SK-N-SH (cell line): ENCODE measurements around the gene NTMT1. TPM values are rescaled to one million over a fixed set of nuclear protein-coding genes. Genes with fewer than 3 reads are reported as not detected.
A peak's percentile ranks its signal among the peaks of the same experiment; 100 is the strongest.

Experiments used
- CTCF ChIA-PET: fragments of 300-600, 350-600 bp; formaldehyde crosslinking; extraction: SDS; loops from one replicate; lab custom pipeline; 2021; lab: Yijun Ruan, JAX
- POLR2A ChIA-PET: fragments of 350-600 bp; sonication (Branson Sonifier 250); formaldehyde crosslinking; extraction: SDS; loops from one replicate; lab custom pipeline; 2020; ENCODE audit warnings: antibody characterized with exemption, inconsistent platforms; lab: Yijun Ruan, JAX
- DNase-seq: peaks from one replicate; pipeline ENCODE4 v3.0.0; 2012
- H2AFZ ChIP-seq: fragments of 200-600 bp; sonication (generic); 2 replicates; pipeline ENCODE4 v1.8.1; 2016; ENCODE audit warnings: antibody characterized with exemption, mild to moderate bottlenecking, low read depth
- H3F3A ChIP-seq: fragments of 200-600 bp; sonication (generic); replicated peaks from 2 replicates; pipeline ENCODE3; 2016; ENCODE audit warnings: antibody characterized with exemption, mild to moderate bottlenecking; ENCODE audit not compliant: insufficient read depth
- H3K27ac ChIP-seq, 2 experiments: fragments of 200-500 bp in 1 of 2; fragments of 200-600 bp in 1 of 2; sonication (Bioruptor generic) in 1 of 2; sonication (generic), shearing (Covaris generic) in 1 of 2; 2 replicates each; pipeline versions ENCODE4 v1.5.1 to v1.6.1; 2014 to 2016; ENCODE audit warnings: low read depth in 2 of 2, inconsistent platforms in 1 of 2, low read length in 1 of 2, mild to moderate bottlenecking in 1 of 2, mixed read lengths in 1 of 2
- H3K27me3 ChIP-seq: fragments of 200-600 bp; sonication (generic), shearing (Covaris generic); 2 replicates; pipeline ENCODE4 v1.6.1; 2016; ENCODE audit warnings: mixed run types; ENCODE audit not compliant: insufficient read depth
- H3K36me3 ChIP-seq, 2 experiments: fragments of 200-500 bp in 1 of 2; fragments of 200-600 bp in 1 of 2; sonication (Bioruptor generic) in 1 of 2; sonication (generic) in 1 of 2; replicated peaks in 1 of 2; 2 replicates each; pipeline versions ENCODE3 to v1.5.1; 2014 to 2016; ENCODE audit warnings: low read length in 1 of 2, mild to moderate bottlenecking in 1 of 2; ENCODE audit not compliant: insufficient read depth in 2 of 2, control insufficient read depth in 1 of 2
- H3K4me1 ChIP-seq, 2 experiments: fragments of 200-500 bp in 1 of 2; fragments of 200-600 bp in 1 of 2; sonication (Bioruptor generic) in 1 of 2; sonication (generic), shearing (Covaris generic) in 1 of 2; 2 replicates each; pipeline versions ENCODE4 v1.5.1 to v1.6.1; 2014 to 2016; ENCODE audit warnings: low read depth in 1 of 2, low read length in 1 of 2, mixed run types in 1 of 2; ENCODE audit not compliant: insufficient read depth in 2 of 2, control insufficient read depth in 1 of 2
- H3K4me2 ChIP-seq: fragments of 200-600 bp; sonication (generic), shearing (Covaris generic); 2 replicates; pipeline ENCODE4 v1.6.1; 2017; ENCODE audit warnings: mixed run types
- H3K4me3 ChIP-seq, 2 experiments: fragments of 200-500 bp in 1 of 2; fragments of 200-600 bp in 1 of 2; sonication (Bioruptor generic) in 1 of 2; sonication (generic), shearing (Covaris generic) in 1 of 2; 2 replicates each; pipeline versions ENCODE4 v1.5.1 to v1.8.1; 2014 to 2016; ENCODE audit warnings: low read depth in 2 of 2, inconsistent platforms in 1 of 2, low read length in 1 of 2, mild to moderate bottlenecking in 1 of 2, mixed read lengths in 1 of 2, moderate library complexity in 1 of 2
- H3K79me2 ChIP-seq: fragments of 200-600 bp; sonication (generic); 2 replicates; pipeline ENCODE4 v1.8.1; 2017; ENCODE audit warnings: mild to moderate bottlenecking; ENCODE audit not compliant: insufficient read depth
- H3K9ac ChIP-seq: fragments of 200-600 bp; sonication (generic); 2 replicates; pipeline ENCODE4 v1.6.1; 2017; ENCODE audit warnings: mixed run types
- H3K9me2 ChIP-seq: fragments of 200-600 bp; sonication (generic); 2 replicates; pipeline ENCODE4 v1.6.1; 2017; ENCODE audit warnings: mixed run types
- H3K9me3 ChIP-seq: fragments of 200-600 bp; sonication (generic); 2 replicates; pipeline ENCODE4 v1.6.1; 2017; ENCODE audit warnings: mixed run types, mild to moderate bottlenecking, moderate library complexity
- H4K20me1 ChIP-seq: fragments of 200-600 bp; sonication (generic); 2 replicates; pipeline ENCODE4 v1.6.1; 2017; ENCODE audit warnings: mild to moderate bottlenecking, mixed run types; ENCODE audit not compliant: insufficient read depth
- CHD2 ChIP-seq: fragments of 150-350 bp; IDR thresholded peaks from 2 replicates; pipeline ENCODE4 v1.6.1; 2018; ENCODE audit warnings: low read length; ENCODE audit not compliant: partially characterized antibody
- ELF1 ChIP-seq: IDR thresholded peaks from 2 replicates; pipeline ENCODE4 v1.4.0; 2012
- EZH2phosphoT487 ChIP-seq: fragments of 200-600 bp; sonication (generic); IDR thresholded peaks from 2 replicates; pipeline ENCODE4 v1.6.1; 2017; ENCODE audit warnings: low read depth, mixed run types, mild to moderate bottlenecking, antibody characterized with exemption, moderate library complexity, borderline replicate concordance
- FOSL2 ChIP-seq: IDR thresholded peaks from 2 replicates; pipeline ENCODE4 v1.4.0; 2012; ENCODE audit warnings: low read depth, mild to moderate bottlenecking, moderate library complexity, borderline replicate concordance
- FOXJ3 ChIP-seq: sonication (generic); formaldehyde crosslinking; IDR thresholded peaks from 2 replicates; pipeline ENCODE4 v1.5.1; 2020; ENCODE audit warnings: mild to moderate bottlenecking, missing genetic modification reagents
- FOXM1 ChIP-seq: IDR thresholded peaks from 2 replicates; pipeline ENCODE4 v1.4.0; 2012; ENCODE audit warnings: low read depth, mild to moderate bottlenecking
- GATA2 ChIP-seq: sonication (generic); formaldehyde crosslinking; IDR thresholded peaks from 2 replicates; pipeline ENCODE4 v1.5.0; 2020; ENCODE audit warnings: mild to moderate bottlenecking, missing genetic modification reagents
- MEF2A ChIP-seq: IDR thresholded peaks from 2 replicates; pipeline ENCODE4 v1.4.0; 2012; ENCODE audit warnings: low read depth, borderline replicate concordance
- MXI1 ChIP-seq: IDR thresholded peaks from 2 replicates; pipeline ENCODE4 v1.6.1; 2012; ENCODE audit warnings: mild to moderate bottlenecking, low read depth, low read length, improper control_type of control experiment
- NRF1 ChIP-seq: IDR thresholded peaks from 2 replicates; pipeline ENCODE4 v1.6.1; 2012; ENCODE audit warnings: low read depth, mild to moderate bottlenecking, low read length
- RAD21 ChIP-seq: IDR thresholded peaks from 2 replicates; pipeline ENCODE4 v1.6.1; 2012; ENCODE audit warnings: mild to moderate bottlenecking, low read length
- RCOR1 ChIP-seq: fragments of 150-350 bp; IDR thresholded peaks from 2 replicates; pipeline ENCODE4 v1.6.1; 2017; ENCODE audit warnings: antibody characterized with exemption, low read length
- RFX5 ChIP-seq: IDR thresholded peaks from 2 replicates; pipeline ENCODE4 v1.6.1; 2012; ENCODE audit warnings: mild to moderate bottlenecking, improper control_type of control experiment, low read length
- SIN3A ChIP-seq: IDR thresholded peaks from 2 replicates; pipeline ENCODE4 v1.6.1; 2012; ENCODE audit warnings: low read depth, mild to moderate bottlenecking, low read length, moderate library complexity, borderline replicate concordance
- SMC3 ChIP-seq: IDR thresholded peaks from 2 replicates; pipeline ENCODE4 v1.6.1; 2012; ENCODE audit warnings: low read depth, low read length, improper control_type of control experiment
- TCF12 ChIP-seq: IDR thresholded peaks from 2 replicates; pipeline ENCODE4 v1.4.0; 2012
- WGBS: methylation state at CpG from one replicate; pipeline ENCODE4 v1.1.6; 2017; ENCODE audit warnings: low lambda C conversion rate; 5-methylcytosine and 5-hydroxymethylcytosine counted together
- polyA plus RNA-seq, 3 experiments: library from polyadenylated mRNA; depleted of rRNA; stranded (reverse); fragments of >200 nt; gene quantifications; 2 replicates each; pipeline ENCODE4 v1.2.3, GENCODE V29; 2012
- TF ChIP-seq, protein P1 (sequence below): fragments of 150-350 bp; IDR thresholded peaks from 2 replicates; pipeline ENCODE4 v1.6.1; 2017; ENCODE audit warnings: antibody characterized with exemption, low read length, low read depth, borderline replicate concordance
- TF ChIP-seq, protein P2 (sequence below): IDR thresholded peaks from 2 replicates; pipeline ENCODE4 v1.4.0; 2012; ENCODE audit warnings: low read depth
- TF ChIP-seq, protein P3 (sequence below): IDR thresholded peaks from 2 replicates; pipeline ENCODE4 v1.4.0; 2012; ENCODE audit warnings: low read depth, borderline replicate concordance
- TF ChIP-seq, protein P4 (sequence below): IDR thresholded peaks from 2 replicates; pipeline ENCODE4 v1.4.0; 2012; ENCODE audit warnings: low read depth, borderline replicate concordance
- TF ChIP-seq, protein P5 (sequence below): IDR thresholded peaks from 2 replicates; pipeline ENCODE4; 2012

The NTMT1 gene
- polyA plus RNA-seq, 1 of the 3 experiments (the other 2 are of a cell fraction) = 78.3 TPM

DNA sequence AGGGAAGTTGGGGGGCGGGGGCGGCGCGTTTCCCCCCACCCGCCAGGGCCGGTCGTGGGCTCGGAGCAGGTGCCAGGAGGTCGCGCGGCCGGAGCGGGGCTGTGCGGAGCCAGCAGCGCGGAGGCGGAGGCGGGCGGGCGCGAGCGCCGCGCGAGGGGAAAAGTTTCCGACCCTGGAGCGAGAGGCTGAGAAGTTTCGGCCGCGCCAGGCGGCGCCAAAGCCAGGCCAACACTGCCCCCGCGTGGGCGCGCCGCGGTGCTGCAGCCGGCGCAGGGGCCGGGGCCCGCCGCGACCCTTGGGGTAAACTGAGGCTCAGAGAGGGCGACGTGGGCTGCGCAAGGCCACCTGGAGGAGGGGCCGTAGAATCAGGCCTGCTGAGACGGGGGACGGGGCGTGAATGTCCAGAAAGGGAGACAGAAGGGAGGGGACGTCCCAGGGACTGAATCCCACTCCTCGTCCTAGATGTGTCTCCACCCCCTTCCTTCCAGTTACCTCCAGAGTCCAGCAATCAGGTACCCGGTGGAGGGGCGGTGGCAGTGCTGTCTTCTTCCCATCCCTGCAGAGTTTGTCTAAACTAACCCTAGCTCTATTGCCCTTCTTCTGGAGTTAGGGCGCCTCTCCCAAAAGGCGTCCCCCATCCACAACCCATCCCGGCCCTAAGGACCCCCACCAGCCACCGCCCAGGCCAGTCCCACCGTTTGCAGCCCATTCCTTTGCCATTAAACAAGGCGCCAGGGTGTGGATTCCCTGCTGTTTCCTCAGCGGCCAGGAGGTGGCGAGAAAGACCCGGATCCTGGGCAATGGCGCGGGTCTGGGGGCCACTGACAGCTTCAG is 15.3 kb upstream of the NTMT1 start (continued):
- TF ChIP-seq GATA2 (CRISPR knock-in tag) (no peak), MEF2A (no peak), TCF12 (no peak), EZH2phosphoT487 (no peak), RAD21 (peak; percentile 90), FOXJ3 (CRISPR knock-in tag) (no peak), NRF1 (peak; percentile 41), RFX5 (no peak), FOXM1 (no peak), MXI1 (no peak), SMC3 (peak; percentile 96), ELF1 (no peak)
- TF ChIP-seq, protein P1, sequence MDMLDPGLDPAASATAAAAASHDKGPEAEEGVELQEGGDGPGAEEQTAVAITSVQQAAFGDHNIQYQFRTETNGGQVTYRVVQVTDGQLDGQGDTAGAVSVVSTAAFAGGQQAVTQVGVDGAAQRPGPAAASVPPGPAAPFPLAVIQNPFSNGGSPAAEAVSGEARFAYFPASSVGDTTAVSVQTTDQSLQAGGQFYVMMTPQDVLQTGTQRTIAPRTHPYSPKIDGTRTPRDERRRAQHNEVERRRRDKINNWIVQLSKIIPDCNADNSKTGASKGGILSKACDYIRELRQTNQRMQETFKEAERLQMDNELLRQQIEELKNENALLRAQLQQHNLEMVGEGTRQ = no peak

DNA sequence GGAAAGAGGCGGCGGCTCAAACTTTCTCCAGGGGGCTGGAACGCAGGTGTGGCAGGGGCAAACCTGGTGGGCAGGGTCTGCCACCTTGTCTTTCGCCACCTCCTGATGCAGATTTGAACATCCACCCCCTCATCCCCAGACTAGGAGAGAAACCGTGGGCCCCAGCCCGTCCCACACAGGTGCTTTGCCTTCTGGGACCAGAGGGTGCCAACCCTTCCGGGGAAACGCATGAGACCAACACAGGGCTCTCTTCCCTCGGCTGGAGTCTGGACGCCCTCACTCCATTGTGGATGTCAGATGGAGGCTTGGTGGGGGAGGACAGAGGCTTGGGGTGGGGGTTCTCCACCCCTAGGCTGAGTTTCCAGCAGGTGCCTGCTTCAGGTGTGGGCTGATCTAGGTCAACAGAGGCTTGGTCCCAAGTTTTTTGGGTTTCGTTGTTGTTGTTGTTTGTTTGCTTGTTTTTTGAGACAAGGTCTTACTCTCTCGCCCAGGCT is 14.6 kb upstream of the NTMT1 start:
- no peak for DNase-seq
- 32% methylated on average over 11 of the region's 12 CpGs for WGBS
- Histone ChIP-seq H3K4me3 (peak overlapping the region; percentile 60 to 77; a peak in 3 of 4 replicates), H3K9me2 (no peaks in the 10 kb centered on the region), H2AFZ (peak overlapping the region; percentile 96), H3K4me1 (peaks cover 4 to 25% of the 10 kb centered on the region in 2 experiments; a peak in 2 of 4 replicates), H3K27ac (no peak overlapping the region), H3K36me3 (no peaks in the 10 kb centered on the region), H4K20me1 (no peaks in the 10 kb centered on the region), H3K27me3 (no peaks in the 10 kb centered on the region), H3K9me3 (no peaks in the 10 kb centered on the region), H3K9ac (peak overlapping the region; percentile 82; the same call in 1 of the 2 replicates), H3F3A (peaks cover 6% of the 10 kb centered on the region), H3K79me2 (no peaks in the 10 kb centered on the region), H3K4me2 (peak overlapping the region; percentile 99)
- ChIA-PET CTCF (interaction anchor here (0.6 to 15.6 kb wide), 62 partner anchors 11 to 486 kb away, joined by 3 to 235 read pairs (median 4); partner anchors contain the start of genes C9orf50 and IER5L), POLR2A (interaction anchor here (1.0 to 1.5 kb wide), 3 partner anchors 13 to 437 kb away, joined by 3 read pairs; no protein-coding TSS in a partner anchor)
- TF ChIP-seq, protein P2, sequence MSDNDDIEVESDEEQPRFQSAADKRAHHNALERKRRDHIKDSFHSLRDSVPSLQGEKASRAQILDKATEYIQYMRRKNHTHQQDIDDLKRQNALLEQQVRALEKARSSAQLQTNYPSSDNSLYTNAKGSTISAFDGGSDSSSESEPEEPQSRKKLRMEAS = no peak
- TF ChIP-seq TCF12 (no peak), FOSL2 (no peak), SMC3 (no peak), CHD2 (no peak), GATA2 (CRISPR knock-in tag) (no peak), RCOR1 (no peak), SIN3A (no peak), FOXJ3 (CRISPR knock-in tag) (no peak), MEF2A (no peak)
- TF ChIP-seq, protein P3, sequence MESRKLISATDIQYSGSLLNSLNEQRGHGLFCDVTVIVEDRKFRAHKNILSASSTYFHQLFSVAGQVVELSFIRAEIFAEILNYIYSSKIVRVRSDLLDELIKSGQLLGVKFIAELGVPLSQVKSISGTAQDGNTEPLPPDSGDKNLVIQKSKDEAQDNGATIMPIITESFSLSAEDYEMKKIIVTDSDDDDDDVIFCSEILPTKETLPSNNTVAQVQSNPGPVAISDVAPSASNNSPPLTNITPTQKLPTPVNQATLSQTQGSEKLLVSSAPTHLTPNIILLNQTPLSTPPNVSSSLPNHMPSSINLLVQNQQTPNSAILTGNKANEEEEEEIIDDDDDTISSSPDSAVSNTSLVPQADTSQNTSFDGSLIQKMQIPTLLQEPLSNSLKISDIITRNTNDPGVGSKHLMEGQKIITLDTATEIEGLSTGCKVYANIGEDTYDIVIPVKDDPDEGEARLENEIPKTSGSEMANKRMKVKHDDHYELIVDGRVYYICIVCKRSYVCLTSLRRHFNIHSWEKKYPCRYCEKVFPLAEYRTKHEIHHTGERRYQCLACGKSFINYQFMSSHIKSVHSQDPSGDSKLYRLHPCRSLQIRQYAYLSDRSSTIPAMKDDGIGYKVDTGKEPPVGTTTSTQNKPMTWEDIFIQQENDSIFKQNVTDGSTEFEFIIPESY = no peak
- TF ChIP-seq, protein P4, sequence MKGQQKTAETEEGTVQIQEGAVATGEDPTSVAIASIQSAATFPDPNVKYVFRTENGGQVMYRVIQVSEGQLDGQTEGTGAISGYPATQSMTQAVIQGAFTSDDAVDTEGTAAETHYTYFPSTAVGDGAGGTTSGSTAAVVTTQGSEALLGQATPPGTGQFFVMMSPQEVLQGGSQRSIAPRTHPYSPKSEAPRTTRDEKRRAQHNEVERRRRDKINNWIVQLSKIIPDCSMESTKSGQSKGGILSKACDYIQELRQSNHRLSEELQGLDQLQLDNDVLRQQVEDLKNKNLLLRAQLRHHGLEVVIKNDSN = no peak
- TF ChIP-seq, protein P1 = no peak
- TF ChIP-seq, protein P5, sequence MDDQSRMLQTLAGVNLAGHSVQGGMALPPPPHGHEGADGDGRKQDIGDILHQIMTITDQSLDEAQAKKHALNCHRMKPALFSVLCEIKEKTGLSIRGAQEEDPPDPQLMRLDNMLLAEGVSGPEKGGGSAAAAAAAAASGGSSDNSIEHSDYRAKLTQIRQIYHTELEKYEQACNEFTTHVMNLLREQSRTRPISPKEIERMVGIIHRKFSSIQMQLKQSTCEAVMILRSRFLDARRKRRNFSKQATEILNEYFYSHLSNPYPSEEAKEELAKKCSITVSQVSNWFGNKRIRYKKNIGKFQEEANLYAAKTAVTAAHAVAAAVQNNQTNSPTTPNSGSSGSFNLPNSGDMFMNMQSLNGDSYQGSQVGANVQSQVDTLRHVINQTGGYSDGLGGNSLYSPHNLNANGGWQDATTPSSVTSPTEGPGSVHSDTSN = no peak
